Embryonic facial prominence (tissue), 1 donor: ENCODE results near the gene AIG1.
"Not testable (repeated sequence)": the region's sequence is repeated elsewhere in the genome, so short reads cannot be mapped to it uniquely, and the experiment has no call there.

Experiments
- DNase-seq: peaks from one replicate; pipeline ENCODE4 v3.0.0-alpha.2; 2016; ENCODE audit errors: extremely low spot score

AIG1 gene, protein sequence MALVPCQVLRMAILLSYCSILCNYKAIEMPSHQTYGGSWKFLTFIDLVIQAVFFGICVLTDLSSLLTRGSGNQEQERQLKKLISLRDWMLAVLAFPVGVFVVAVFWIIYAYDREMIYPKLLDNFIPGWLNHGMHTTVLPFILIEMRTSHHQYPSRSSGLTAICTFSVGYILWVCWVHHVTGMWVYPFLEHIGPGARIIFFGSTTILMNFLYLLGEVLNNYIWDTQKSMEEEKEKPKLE

GRCh38 chr6:143060806-143061596, at the start of gene AIG1:
Gene AIG1, plus strand, starts transcription at chr6:143060889. Its CDS starts 37 bp downstream, at chr6:143060926.
- no peak for DNase-seq

- no peak for DNase-seq
Observed at GRCh38 chr6:143014764-143015163, 45.9 kb upstream of the AIG1 start.

- no peak for DNase-seq
Observed at GRCh38 chr6:143015300-143015706, 45.4 kb upstream of the AIG1 start.

DNA sequence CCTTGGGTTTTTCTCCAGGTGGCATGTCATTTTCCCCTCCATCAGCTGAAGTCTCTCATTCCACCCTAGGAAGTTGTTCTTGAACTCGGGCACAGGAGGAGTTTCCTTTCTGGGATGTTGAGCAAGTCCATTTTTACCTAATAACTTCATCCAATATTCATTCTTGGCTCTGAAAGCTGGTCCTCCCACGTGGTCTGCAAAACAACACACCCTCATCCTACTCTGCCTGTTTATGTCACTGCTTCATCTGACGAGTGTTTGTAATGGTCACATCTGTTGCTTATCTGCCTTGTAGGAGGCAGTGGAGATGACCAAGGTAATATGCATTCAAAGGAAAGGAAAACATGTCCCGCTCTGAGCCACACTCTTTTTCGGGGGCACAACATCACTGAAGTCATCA, 41.7 kb upstream of the AIG1 start:
- no peak for DNase-seq

DNA sequence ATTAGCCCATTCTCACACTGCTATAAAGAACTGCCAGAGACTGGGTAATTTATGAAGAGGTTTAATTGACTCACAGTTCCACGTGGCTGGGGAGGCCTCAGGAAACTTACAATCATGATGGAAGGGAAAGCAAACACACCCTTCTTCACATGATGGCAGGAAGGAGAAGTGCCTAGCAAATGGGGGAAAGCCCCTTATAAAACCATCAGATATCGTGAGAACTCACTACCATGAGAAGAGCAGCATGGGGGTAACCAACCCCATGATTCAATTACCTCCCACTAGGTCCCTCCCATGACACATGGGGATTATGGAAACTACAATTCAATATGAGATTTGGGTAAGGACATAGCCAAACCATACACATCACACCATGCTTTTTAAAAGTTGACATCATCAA, 39.8 kb upstream of the AIG1 start:
- DNase-seq, result not testable (repeated sequence)

DNA sequence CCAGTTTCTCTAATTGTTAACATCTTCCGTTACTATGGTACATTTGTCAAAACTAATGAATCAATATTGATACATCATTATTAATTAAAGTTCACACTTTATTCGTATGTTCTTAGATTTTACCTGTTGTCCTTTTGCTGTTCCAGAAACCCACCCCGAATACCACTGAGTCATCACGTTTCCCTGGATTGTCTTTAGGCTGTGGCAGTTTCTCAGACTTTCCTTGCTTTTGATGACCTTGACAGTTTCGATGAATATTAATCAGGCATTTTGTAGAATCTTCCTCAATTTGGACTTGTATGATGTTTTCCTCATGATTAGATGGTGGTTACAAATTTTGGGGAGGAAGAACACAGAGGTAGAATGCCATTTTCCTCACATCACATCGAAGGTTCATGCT, 39.1 kb upstream of the AIG1 start:
- DNase-seq, result no peak

DNA sequence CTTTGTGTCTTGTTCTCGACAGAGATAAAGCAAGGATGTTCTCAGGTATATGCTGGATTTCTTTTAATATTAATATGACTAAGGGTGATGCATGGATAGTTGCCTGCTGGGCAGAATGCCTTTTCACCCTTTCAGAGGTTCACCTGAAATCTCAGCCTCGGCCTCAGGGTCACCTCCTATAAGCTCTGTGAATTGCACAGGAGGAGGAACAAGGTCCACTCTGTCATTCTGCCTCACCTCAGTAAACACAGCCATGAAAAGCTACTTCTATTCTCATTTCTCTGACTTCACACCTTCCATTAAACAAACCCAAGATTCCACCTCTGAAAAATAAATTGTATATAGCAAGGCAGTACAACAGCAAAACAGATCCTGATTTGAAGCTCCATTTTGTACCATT, 38.1 kb upstream of the AIG1 start:
- DNase-seq, result no peak

- no peak for DNase-seq
Observed at GRCh38 chr6:143023695-143024094, 37.0 kb upstream of the AIG1 start.

DNA sequence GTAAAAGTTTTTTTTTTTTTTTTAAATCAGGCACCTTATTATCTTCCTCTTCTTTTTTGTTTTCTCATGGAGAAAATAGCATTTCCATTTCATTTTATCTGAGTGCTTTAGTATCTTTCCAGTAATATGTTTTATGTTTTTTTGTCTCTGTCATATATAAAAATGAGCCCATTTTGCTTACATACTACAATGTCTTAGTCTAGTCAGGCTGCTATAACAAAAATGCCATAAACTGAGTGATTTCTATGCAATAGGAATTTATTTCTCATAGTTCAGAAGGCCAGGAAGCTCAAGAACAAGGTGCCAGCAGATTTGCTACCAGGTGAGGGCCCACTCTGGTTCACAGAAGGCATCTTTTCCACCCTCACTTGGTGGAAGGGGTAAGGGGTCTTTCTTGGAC, 35.7 kb upstream of the AIG1 start:
- DNase-seq, result no peak

- no peak for DNase-seq
Observed at GRCh38 chr6:143026696-143027449, 33.8 kb upstream of the AIG1 start.

DNA sequence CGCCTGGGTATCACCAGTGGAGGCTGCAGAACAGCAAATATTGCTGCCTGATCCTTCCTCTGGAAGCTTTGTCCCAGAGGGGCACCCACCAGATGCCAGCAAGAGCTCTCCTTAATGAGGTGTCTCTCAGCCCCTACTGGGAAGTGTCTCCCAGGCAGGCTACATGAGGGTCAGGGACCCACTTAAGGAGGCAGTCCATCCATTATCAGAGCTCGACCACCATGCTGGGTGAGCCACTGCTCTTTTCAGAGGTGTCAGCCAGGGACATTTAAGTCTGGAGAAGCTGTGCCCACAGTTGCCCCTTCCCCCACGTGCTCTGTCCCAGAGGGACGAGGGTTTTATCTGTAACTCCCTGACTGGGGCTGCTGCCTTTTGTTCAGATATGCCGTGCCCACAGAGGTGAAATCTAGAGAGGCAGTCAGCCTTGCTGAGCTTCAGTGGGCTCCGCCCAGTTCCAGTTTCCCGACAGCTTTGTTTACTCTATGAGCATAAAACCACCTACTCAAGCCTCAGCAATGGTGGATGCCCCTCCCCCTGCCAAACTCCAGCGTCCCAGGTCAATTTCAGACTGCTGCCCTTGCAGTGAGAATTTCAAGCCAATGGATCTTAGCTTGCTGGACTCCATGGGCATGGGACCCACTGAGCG, 25.9 kb upstream of the AIG1 start:
- no peak for DNase-seq

DNA sequence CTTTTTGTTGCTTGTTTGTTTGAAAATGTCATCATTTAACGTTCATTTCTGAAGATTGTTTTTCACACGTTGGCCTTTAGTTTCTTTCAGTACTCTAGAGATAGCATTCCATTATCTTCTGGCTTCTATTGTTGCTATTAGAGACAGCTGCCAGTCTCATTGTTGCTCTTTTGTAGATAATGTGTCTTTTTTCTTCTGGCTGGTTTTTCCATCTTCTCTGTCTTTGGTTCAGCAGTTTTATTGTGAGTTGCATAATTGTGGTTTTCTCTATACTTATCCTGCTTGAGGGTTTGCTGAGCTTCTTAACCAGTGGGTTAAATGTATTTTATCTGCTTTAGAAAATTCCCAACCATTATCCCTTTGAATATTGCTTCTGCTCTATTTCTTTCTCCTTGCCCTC, 23.2 kb upstream of the AIG1 start:
- no peak for DNase-seq

DNA sequence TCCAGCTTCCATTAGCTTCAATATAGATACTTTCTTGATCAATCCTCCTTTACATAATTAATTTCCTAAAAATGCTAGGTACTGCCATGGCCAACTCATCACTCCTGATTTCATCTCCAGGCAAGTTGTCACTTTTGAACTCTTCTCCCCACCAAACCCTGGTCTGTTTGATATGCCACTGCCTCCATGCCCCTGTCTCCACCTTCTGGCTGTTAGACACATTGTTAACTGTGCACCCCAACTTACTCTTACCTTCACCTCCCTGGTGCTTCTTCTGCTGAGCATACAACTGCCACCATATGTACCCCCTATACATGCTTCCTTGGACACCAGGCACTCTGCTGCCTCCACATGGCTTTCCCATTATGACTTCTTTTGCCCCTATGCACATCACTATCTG, 21.9 kb upstream of the AIG1 start:
- no peak for DNase-seq

DNA sequence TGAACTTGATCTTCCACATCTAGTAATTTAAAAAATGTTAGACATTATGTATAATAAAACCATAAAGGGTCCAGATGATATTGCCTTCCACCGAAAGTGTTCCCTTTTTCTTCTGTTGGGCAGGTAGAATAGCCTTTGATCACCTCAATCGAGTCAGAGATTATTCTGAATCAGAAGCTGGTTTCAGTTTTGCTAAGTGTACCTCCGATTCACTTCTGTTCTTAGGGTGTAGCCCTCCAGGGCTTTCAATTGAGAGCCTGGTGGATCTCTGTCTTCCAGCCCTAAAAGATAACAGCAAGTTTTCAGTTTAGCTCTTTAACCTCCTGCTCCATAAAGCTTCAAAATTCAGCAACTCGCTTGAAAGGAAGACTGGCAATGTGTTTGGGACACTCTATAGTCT, 21.1 kb upstream of the AIG1 start:
- DNase-seq, result no peak

DNA sequence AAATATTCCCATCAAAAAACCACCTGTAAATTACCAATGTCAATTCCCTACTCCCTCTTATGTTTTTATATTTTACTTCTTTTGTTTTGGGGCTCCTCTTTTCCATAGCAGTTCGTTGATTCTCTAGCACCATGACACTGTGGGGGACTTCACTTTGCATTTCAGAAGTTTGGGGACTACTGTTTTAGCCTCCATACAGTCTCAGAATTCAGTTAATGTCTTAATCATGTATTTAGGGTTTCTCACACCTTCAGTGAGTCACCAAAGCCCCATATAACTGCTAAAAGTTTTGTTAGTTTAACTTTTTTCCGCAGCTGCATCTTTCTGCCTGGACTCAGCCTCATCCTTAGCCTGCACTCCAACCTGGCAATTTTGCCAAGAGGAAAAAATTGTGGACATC, 20.7 kb upstream of the AIG1 start:
- no peak for DNase-seq

- DNase-seq, result not testable (repeated sequence)
Observed at GRCh38 chr6:143044345-143044744, 16.3 kb upstream of the AIG1 start.

DNA sequence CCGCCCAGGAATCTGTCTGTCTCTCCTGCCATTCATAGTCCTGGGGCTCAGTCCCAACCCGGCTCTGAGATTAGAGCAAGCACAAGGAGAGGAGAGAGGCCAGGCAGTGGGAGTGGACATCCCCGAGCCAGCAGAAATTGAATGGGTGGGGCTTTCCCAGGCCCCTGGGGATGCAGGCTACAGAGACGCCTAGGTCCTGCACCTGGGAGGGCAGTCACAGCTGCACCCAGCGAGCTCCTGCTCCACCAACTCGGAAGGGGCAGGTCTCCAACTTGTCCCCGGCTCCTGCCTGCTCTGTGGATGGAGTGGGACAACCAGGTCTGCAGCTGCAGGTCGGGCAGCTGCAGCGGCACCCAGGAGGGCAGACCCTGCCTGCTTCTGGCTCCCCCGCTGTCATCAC, 11.1 kb upstream of the AIG1 start:
- no peak for DNase-seq

DNA sequence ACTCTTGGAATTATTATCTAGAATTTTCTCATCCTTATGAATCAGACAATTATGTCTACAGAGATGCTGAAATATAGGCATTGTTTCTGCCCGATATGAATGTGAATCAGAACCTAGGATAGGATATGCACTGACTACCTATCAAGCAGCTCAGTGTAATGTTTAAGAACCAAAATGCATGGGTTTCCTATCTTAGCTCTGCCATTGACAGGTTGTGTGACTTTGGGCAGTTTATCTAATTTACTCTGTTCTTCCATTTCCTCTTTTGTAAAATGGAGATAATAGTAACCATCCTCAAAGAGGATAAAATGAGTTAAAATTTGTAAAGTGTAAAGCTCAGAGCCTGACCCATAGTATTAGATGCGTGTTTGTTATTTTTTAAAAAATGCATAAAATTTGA, 10.2 kb upstream of the AIG1 start:
- no peak for DNase-seq

- no peak for DNase-seq
Observed at GRCh38 chr6:143052282-143052681, 8.4 kb upstream of the AIG1 start.

DNA sequence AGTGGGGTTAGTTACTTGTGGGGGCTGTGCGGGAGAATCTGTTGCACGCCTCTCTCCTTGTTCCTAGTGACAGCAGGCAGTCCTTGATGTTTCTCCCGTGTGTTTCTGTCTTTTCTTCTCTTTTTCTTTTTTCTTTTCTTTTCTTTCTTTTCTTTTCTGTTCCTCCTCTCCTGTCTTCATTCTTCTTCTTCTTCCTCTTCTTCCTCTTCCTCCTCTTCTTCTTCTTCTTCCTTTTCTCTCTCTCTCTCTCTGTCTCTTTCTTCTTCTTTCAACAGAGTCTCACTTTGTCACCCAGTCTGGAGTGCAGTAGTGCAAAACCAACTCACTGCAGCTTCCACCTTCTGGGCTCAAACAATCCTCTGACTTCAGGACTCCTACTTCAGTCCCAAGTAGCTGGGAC, 6.8 kb upstream of the AIG1 start:
- no peak for DNase-seq

DNA sequence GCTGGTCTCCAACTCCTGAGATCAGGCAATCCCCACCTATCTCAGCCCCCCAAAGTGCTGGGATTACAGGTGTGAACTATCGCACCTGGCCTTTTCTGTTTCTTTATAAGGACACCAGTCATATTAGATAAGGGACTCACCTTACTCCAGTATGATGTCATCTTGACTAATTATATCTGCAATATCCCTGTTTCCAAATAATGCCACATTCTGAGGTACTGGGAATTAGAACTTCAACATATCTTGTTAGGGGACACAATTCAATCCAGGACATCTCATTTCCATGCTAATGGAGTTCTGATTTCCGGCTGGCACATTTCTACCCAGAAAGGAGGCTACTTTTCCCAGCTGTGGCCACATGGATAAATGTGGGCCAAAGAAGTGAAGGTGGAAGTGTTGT, 6.4 kb upstream of the AIG1 start:
- no peak for DNase-seq

DNA sequence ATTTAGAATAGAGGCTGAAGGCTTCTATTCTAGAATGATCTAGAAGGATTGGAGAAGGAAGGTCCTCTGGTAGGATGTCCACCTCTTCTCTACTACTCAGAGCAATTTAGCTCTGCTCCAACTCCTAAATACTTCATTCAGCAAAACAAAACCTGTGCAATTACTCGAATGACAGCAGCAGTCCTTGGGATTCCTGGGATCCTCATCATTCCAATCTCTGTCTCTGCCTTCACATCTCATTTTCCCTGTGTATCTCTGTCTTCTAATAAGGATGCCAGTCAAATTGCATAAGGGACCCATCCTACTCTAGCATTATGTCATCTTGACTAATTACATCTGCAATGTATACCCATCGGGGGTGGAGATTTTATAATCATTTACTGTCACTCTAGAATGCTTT, 5.5 kb upstream of the AIG1 start:
- no peak for DNase-seq
